Measurements from ENCODE around the gene NACC2. TPM values are rescaled to one million over a fixed set of nuclear protein-coding genes. Genes with fewer than 3 reads are reported as not detected.

NACC2 gene
- total and polyA plus RNA-seq, 2 of the 8 experiments (the other 6 are each of a cell fraction or from before 2014, with no cell fraction given): 8.3 to 14.0 TPM

DNA sequence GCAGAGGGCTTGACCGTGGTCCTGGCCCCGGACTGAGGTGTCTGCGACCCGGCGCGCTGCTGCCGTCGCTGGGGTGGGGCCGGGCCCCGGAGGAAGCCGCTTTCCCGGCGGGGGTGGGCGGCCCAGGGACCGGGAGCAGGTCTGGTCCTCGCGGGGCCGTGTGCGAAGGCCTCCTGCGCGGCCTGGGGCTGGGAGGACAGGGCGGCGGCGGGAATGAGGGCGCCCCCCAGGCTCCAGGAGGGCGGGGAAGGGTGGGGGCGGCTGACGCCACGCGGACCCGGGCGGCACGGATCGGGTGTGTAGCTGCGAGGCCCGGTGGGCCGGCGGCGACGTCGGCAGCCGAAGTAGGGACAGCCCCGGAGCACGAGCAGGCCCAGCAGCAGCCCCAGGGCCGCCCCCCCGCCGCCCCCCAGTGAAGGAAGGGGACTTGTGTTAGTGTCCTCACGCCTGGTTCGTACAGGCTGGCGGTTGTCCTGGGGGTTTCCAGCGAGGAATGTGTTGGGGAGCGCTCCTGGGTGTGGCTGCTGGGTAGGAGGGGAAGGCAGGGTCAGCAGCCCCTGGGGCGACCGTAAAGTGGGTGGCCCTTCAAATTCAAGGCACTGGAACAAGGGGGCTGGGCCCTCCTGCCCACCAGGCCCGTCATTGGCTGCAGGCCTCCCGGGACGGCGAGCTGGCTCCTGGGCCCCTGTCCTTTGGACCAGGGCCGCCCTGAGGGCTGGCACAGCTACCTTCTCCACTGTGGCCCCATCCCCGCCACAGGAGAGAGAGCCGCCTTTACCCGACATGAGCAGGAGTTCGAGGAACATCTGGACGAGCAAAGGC is 24.2 kb upstream of the NACC2 start:
- Histone ChIP-seq H3K9ac (replicated peaks in 1 of 4; ENCODE audit: extremely low read depth in 1 of 4, low read depth in 3 of 4, low read length in 3 of 4) (peak overlapping the region in 2 of 4 experiments; percentile 51 to 64; a peak in 3 of 7 replicates), H3K27me3 (replicated peaks in 1 of 4; ENCODE audit: control insufficient read depth in 3 of 4, extremely low read depth in 1 of 4, insufficient read depth in 3 of 4, low read length in 3 of 4) (no peaks in the 10 kb centered on the region), H2BK15ac (ENCODE audit: low read length) (no peak overlapping the region), H3K79me1 (ENCODE audit: low read depth, low read length) (0 out of 2 replicates have a peak, but pooled peaks cover 3% of the 10 kb centered on the region), H3K4me2 (ENCODE audit: insufficient read depth in 1 of 2, low read depth in 2 of 2, low read length in 2 of 2) (peak overlapping the region; percentile 63 to 75), H4K91ac (replicated peaks; ENCODE audit: insufficient read length, low read length) (no peak overlapping the region), H3K79me2 (ENCODE audit: control insufficient read depth in 1 of 2, insufficient read depth in 2 of 2, low read length in 2 of 2) (peaks cover 0 to 7% of the 10 kb centered on the region in 2 experiments; a peak in 1 of 4 replicates), H2AFZ (ENCODE audit: low read length) (no peak overlapping the region), H3K4me3 (ENCODE audit: extremely low read depth in 1 of 4, insufficient read depth in 2 of 4, low read depth in 3 of 4, low read length in 4 of 4) (peak overlapping the region; percentile 50 to 79 (median 56)), H3K14ac (ENCODE audit: insufficient read length) (no peak overlapping the region), H3K18ac (ENCODE audit: extremely low read depth, low read length) (no peak overlapping the region; the same call in 1 of the 2 replicates), H3K23ac (ENCODE audit: insufficient read length) (no peak overlapping the region), H4K5ac (ENCODE audit: insufficient read length, low read depth, low read length) (peak overlapping the region; percentile 48), H3K56ac (replicated peaks; ENCODE audit: insufficient read length, low read depth, low read length) (no peak overlapping the region), H2BK20ac (ENCODE audit: low read length) (no peak overlapping the region), H3K27ac (ENCODE audit: low read depth, low read length) (peak overlapping the region; percentile 65; the same call in 1 of the 2 replicates), H3K36me3 (ENCODE audit: control insufficient read depth in 2 of 4, insufficient read depth in 4 of 4, low read length in 3 of 4) (peaks cover 0 to 12% (median 4%) of the 10 kb centered on the region in 4 experiments; a peak in 5 of 8 replicates), H4K8ac (ENCODE audit: extremely low read depth, insufficient read depth, low read length) (peak overlapping the region; percentile 88), H4K20me1 (replicated peaks in 1 of 2; ENCODE audit: control insufficient read depth in 1 of 2, insufficient read depth in 2 of 2, low read length in 2 of 2) (peaks cover 0 to 5% of the 10 kb centered on the region in 2 experiments), H3K9me3 (ENCODE audit: insufficient read depth in 2 of 2, low read depth in 1 of 2, low read length in 1 of 2) (no peaks in the 10 kb centered on the region), H2AK5ac (ENCODE audit: low read depth, low read length) (no peak overlapping the region), H2BK5ac (ENCODE audit: low read depth, low read length) (peak overlapping the region; percentile 78; the same call in 1 of the 2 replicates), H2BK12ac (ENCODE audit: low read depth, low read length) (no peak overlapping the region), H3K4me1 (replicated peaks in 1 of 4; ENCODE audit: control insufficient read depth in 3 of 4, insufficient read depth in 4 of 4, low read length in 3 of 4) (peaks cover 0 to 15% (median 7%) of the 10 kb centered on the region in 4 experiments; a peak in 6 of 7 replicates), H3K23me2 (ENCODE audit: low read depth, low read length) (no peaks in the 10 kb centered on the region; the same call in 1 of the 2 replicates), H2BK120ac (replicated peaks; ENCODE audit: low read depth, low read length) (no peak overlapping the region), H3K4ac (replicated peaks; ENCODE audit: insufficient read length, low read depth, low read length) (peak overlapping the region; percentile 38)
- POLR2A ChIA-PET (ENCODE audit: partially characterized antibody): interaction anchor here (0.8 to 4.5 kb wide), 5 partner anchors 13 to 158 kb away, joined by 3 to 40 read pairs (median 3); partner anchors contain the start of genes NACC2 and UBAC1
- FAIRE-seq: no peak
- 11% methylated on average over 17 of the region's 64 CpGs; no CpG with 5 or more reads in 1 of the 2 experiments for WGBS, 2 experiments (ENCODE audit: extremely low coverage in 1 of 2, insufficient coverage in 1 of 2, insufficient read length in 1 of 2, insufficient replicate concordance in 2 of 2, low coverage in 1 of 2, low lambda C conversion rate in 2 of 2, missing lambda C conversion rate in 1 of 2)
- DNase-seq (ENCODE audit: low read depth in 1 of 2, low spot score in 2 of 2): no peak
- CTCF ChIA-PET (ENCODE audit: partially characterized antibody): interaction anchor here (1.1 to 6.2 kb wide), 4 partner anchors 21 to 151 kb away, joined by 3 to 98 read pairs (median 4); no protein-coding TSS in a partner anchor
- TF ChIP-seq GABPA (IDR thresholded peaks at IDR 0.05; ENCODE audit: borderline replicate concordance, insufficient read depth, low read length) (no peak), NANOG (IDR thresholded peaks at IDR 0.05; ENCODE audit: insufficient read depth, low read depth, low read length, poor library complexity, severe bottlenecking) (no peak), SIN3A (conservative IDR thresholded peaks at IDR 0.05 in 1 of 2, IDR thresholded peaks at IDR 0.05 in 1 of 2; ENCODE audit: low read depth in 1 of 2, low read length in 2 of 2) (no peak), HDAC6 (IDR thresholded peaks at IDR 0.05; ENCODE audit: low read depth, low read length) (no peak), HDAC2 (IDR thresholded peaks at IDR 0.05; ENCODE audit: borderline replicate concordance in 1 of 2, low read depth in 2 of 2, low read length in 2 of 2) (no peak), BRCA1 (IDR thresholded peaks at IDR 0.05; ENCODE audit: low read depth, low read length) (no peak), PHF8 (conservative IDR thresholded peaks at IDR 0.05; ENCODE audit: low read depth, low read length) (peak; percentile 27), SP2 (IDR thresholded peaks at IDR 0.05; ENCODE audit: low read length) (no peak), SUZ12 (IDR thresholded peaks at IDR 0.05; ENCODE audit: low read length) (no peak)
